Embryonic facial prominence (tissue), 1 donor: ENCODE measurements around the gene SKIL.

Source experiments
- DNase-seq: peaks from one replicate; pipeline ENCODE4 v3.0.0-alpha.2; 2016; ENCODE audit errors: extremely low spot score

SKIL gene

DNA sequence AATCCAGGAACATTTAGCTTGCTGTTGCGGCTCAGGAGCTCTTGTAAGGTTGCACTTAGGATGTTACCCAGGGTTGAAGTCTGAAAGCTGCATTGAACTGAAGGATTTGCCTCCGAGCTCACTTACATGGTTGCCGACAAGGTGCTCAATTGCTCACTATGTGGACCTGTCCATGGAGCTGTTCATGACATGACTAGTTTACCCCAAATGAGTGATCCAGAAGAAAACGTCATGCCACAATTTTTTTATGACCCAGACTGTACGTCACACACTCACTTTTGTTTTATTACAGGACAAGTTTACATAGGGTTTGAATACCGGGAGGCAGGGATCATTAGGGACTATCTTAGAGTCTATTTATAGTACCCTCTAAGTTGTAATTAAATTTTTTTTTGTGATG, 40.2 kb downstream of the SKIL start:
- no peak for DNase-seq

DNA sequence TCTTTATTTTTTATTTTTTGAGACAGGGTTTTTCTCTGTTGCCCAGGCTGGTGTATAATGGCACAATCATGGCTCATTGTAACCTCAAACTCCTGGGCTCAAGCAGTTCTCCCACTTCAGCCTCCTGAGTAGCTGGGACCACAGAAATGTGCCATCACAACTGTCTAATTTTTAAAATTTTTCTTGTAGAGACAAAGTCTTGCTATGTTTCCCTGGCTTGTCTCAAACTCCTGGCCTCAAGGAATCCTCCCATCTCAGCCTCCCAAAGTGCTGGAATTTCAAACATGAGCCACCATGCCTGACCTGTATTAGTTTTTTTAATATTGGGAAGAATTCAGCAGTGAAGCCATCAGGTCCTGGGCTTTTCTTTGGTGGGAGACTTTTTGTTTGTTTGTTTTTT, 47.6 kb downstream of the SKIL start:
- DNase-seq: no peak

DNA sequence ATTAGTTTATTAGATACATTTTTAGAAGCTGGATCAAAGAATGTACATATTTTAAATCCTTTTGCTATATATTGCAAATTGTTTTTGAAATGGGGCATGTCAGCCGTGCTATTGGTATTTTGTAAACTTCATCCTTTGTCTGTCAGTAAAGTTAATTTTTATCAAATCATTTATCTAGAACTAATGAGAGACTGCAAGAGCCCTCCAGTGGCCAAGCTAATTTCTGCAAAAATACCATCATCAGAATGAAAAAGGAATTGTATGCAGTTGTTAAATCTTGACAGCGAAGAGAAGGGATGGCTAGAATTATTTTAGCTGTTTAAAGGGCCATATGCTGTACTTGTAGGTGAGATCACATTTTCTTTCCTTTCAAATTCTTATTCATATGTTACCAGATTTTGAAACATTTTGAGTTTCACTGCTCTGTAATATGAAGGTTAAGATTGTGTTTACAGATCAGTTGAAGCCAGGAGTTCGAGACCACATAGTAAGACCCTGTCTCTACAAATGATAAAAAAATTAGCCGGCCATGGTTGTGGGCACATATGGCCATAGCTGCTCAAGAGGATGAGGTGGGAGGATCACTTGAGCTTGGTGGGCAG, 53.0 kb downstream of the SKIL start:
- DNase-seq: no peak

DNA sequence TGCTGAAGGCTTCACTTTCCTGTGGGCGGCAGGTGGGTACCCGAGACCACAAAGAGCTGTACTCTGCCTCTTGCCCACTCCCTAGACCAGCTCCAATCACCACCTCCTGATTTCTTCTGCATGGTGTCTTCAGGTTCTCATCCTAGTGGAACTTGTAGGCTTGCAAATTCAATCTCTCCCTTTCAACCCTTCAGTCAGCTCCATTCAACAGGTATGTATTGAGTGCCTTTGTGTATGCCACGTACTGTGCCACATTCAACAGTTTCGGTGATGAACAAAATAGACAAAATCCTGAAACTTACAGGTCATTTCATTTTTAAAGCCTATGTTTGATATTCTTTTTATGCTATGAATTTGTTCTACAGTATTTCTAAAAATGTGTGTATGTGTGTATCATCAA, 55.8 kb downstream of the SKIL start:
- no peak for DNase-seq

DNA sequence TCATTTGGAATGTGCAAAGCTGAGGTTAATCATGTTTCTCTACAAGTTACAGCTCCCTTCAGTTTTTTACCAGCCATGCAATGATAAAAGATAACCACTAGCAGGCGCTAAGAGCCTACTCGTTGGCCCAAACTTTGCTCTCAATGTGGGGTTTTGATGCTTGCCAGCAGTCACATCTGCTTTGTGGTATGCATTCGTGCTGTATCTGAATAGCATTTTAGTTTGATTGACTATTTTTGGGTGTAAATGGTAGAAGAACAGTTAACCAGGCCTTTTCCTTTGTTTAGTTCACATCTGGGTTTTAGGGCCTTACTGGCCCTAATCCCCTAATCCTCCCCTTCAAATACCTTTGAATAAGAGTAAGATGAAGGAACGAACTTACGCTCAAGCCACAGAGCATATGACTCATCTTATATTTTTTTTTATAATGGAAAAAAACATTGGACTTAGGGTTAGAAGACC, 56.7 kb downstream of the SKIL start:
- DNase-seq: peak; percentile 64

DNA sequence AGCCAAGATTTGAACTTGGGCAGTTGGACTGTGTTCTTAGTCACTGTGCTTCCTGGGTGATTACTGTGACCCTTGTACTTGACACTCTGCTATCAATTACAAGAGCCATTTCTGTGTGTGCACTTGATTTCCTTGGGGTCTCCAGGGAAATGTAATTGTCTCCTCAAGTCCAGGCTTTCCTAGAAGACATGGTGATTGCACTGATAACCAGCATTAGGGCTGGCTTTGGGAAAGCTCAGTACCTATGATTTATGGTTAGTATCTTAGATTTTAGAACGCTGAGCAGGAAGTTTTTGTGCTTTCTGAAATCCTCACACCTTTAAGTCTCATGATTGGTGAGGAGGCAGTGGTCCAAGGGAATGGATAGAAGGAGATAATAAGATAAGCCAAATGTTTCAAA, 59.6 kb downstream of the SKIL start:
- DNase-seq: no peak

DNA sequence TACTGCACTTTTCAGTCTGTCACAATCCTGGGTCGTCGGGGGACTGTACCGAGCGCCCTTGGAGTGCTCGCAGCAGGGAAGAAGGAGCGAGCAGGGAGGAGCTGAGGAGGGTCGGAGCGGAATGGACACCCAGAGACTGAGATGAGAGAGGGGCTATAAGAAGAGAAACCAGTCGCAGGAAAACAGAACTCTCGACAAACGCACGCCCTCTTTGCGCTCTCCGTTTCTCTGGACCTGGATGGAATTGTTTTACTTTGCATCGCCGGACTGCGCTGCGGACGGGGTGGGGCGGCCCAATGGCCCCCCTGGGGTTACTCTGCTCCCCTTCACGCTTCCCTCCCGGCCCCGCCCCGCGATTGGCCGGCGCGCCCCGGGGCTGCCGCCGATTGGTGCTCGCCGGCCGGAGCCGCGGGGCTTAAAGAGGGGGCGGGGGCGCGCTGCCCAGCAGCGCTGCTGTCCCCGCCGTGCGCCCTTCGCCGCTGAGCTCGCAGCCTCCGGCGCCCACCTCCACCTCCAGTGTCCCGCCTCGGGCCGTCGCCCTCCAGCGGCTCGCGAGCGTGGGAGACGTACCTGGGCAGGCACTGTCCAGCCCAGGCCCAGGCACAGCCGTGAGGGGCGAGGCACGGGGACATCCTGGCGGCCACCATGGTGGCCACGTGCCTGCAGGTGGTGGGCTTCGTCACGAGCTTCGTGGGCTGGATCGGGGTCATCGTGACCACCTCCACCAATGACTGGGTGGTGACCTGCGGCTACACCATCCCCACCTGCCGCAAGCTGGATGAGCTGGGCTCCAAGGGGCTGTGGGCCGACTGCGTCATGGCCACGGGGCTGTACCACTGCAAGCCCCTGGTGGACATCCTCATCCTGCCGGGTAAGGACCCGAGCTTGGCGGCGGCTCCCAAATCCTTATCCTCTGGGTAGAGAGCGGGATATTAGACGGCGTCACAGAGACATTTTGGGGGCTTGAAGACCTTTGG, 61.2 kb downstream of the SKIL start, which contains the start of gene CLDN11:
TSS of gene CLDN11 (plus strand) at position 447 of the 977 bp plus-strand sequence. CDS start at position 646, 199 bp downstream.
- DNase-seq: no peak

DNA sequence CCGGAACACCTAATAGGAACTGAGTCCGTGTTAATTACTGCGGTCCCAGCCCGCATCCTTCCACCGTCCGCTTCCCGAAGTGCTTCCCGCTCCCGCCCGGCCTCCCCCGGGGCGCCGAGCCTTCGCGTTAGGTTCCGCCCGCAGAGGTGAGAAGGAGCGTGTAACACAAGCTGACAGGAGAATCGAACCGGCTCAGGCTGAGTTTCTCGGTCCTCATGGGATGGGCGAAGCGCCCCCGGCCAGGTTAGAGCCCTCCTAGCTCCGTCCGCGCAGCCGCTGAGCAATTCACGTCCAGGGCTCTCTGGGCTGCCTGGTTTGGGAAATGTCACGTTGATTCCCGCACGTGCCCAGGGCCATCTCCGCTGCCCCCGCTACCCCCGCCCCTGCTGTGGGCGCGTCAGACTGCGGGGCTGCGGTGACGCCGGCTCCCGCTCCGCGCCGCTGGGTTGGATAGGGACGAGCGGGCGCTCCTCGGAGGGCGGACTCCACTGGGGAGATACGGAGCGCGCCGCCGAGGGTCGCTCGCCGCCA, 62.1 kb downstream of the SKIL start:
- no peak for DNase-seq

DNA sequence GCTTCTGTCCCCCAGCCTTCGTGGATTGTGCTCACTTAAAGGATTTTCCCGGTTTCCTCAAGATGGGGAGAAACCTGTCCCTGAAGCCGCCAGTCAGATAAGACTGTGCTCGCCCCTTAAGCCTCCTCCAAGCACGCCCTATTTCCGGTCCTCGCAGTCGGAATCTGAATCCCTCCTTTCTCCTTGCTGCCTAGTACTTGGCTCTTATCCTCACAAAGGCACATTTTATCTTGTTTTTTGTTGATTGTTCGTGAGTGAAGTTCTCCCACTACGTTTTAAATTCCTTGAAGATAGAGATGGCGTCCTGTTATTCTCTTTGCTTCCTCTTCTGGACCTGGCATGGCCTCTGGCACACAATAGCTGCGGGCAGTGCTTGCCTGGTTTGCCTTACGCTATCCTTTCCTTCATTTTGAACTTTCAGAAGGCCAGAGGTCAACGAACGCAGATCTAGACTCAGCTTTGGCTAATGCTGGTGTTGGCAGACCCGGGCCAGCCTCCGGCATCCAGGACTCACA, 62.8 kb downstream of the SKIL start:
- no peak for DNase-seq

DNA sequence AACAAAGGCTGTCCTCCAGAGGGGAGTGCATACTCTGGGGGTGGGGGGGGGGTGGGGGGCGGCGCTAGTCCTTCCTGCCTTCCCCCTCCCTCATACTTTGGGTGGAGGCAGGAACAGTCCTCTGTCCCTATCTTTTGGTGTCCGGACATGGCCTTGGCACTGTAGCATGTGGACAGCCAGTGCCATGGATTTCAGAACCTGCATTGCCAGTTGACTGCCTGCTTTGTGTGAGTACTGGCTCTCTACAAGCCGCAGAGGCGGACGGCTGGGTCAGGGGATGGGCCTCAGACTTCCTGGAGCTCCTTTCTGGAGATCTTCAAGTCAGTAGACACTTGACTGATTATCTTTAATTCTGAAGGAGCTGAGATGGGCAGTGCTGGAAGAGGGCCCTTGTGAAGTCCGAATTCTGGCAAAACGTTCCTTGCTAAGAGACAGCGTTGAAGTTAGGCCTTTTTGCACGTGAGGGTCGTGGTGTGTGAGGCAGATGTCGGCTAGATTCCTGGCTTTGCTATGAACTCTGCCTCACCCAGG, 63.7 kb downstream of the SKIL start:
- no peak for DNase-seq

DNA sequence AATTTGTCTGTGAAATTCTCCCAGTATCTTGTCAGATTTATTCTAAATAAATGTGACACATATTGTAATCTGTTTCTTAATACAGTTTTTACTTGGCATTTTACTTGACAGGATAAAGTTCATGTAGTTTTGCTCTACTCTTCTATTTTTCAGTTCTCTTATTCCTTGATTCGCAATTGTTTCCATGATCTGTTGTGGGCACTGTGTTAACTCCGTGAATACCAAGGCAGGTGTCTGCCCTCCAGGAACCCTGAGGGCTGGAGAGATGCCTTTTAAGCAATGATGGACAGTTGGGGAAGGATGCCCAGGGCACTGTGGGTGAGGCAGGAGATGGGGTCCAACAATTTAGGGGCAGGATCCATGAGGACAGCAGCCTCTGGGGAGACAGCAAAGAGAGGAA, 64.2 kb downstream of the SKIL start:
- DNase-seq: no peak

DNA sequence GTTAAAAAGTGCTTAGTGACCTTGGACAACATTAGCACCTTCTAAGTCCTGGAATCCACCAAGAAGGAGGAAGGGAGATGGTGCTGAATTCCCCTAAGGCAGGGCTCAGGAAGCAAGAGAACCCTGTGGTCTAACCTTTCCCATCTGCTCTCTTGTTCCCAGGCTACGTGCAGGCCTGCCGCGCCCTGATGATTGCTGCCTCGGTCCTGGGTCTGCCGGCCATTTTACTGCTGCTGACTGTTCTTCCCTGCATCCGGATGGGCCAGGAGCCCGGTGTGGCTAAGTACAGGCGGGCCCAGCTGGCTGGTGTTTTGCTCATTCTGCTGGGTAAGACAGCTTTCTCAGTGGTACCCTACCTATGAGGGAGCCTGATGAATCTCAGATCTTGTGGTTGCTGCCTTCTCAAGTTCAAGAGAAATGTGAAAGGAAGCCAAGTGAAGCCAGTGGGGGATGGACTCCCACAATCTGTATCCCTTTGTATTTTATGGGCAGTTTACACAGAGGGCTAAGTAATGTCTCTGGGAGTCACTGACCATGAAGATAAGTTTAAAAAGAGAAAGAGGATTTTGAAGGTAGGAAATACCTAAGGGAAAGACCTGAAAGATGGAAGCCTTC, 65.6 kb downstream of the SKIL start:
- no peak for DNase-seq

DNA sequence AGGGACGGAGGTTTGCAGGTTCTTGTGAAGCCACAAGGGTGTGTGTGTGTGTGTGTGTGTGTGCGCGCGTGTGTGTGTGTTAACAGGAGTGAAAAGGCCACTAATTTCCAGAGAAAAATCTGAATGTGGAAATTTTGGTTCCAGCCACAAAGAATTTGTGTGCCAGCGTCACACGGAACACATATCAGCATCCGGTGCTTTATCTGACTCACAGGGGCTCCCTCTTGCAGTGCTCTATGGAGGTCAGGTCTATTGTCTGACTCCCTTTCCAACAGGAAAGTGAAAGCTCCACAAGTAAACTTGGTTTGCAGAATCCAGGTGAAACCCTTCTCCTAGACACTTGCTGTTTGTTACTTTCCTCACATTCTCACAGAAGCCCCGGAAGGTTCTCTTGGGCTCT, 67.4 kb downstream of the SKIL start:
- DNase-seq: no peak

DNA sequence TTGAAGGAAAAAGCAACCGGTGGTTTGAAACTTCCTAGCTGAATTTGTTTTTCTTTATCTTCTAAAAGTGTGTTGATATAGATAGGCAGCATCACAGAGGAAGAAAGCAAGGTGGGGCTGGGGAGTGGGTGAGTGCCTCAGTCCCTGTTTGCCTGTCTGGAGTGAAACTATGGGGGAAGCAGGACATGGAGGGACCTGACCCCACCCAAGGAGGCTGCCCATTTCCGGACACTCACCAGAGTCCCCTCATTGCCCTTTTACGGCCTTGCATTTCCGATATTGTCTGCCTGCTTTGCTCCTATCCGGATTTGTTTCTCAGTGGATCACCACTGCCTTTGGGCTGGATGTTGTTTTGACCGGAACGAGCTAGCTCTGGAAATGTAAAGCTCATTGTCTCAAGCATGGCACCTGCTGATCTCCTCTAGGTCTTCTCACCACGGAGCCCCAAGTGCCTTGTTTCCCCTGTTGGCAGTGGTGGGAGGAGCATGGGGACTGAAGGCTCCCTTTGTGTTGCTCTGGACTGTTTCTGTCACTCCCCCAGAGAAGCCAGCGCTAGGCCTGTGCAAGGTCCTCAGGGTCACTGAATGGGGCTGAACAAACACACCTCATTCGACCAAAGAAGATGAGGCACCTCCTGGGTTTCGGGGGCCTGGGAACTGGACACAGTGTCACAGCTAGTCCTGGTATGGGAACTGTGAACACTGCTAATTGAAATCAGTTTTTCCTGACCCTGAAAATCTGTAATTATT, 68.2 kb downstream of the SKIL start:
- no peak for DNase-seq

DNA sequence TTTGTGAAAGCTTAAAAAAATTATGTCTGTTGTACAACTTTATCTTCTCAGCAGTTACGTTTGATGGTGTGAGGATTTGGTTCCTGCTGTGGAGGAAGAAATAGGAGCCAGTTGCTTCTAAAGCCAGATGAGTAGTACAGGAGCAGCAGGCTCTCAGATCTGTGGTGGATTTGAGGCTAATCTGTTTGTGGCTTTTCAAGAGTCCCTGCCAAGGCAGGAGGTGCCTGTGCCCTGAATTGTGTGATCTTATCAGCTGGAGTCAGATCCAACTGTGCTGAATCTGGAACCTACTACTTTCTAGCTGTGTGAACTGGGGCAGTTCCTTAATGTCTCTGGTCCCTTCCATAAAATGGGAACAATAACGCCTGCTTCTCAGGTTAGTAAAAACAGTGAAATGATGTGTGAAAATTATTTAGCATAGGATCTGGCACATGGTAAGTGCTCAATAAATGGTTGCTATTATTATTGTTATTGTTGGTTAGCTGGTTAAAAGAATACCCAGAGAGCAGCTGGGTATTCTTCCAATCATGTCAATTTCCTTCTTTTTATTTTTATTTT, 68.8 kb downstream of the SKIL start:
- DNase-seq: no peak

DNA sequence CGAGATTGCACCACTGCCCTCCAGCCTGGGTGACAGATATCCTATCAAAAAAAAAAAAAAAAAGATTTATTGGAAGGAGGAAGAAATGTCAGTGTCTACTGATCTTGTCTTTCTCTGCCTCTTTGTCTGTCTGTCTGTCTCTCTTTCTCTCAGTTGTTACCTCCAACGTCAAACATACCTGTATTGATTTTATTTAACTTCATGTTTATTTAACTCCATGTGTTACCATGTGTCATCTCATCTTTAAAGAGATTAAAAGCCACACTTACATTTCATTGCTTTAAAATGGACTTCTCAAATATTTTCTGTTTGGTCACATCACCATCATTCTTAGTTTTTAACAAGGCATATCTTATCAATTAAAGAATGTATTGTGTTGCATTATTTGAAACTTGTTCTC, 70.6 kb downstream of the SKIL start:
- DNase-seq: no peak

DNA sequence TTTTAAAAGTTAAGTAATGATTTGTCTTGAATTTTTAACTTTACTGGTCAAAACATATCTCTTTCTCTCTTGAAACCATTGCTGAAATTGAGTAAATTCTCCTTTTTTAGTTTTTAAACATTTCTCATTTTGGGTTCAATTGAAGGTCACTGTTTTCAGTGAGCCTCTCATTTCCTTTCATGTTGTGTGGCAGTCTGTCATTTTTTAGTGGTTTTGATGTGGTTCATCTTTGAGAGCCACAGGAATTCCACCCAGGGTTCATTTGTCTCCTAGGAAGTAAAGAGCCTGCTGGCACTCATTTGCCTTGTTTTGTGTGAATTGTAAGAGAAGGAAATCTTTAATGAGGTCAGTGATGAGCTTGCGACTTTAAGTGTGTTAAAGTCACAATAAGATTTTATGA, 71.5 kb downstream of the SKIL start:
- DNase-seq: no peak

DNA sequence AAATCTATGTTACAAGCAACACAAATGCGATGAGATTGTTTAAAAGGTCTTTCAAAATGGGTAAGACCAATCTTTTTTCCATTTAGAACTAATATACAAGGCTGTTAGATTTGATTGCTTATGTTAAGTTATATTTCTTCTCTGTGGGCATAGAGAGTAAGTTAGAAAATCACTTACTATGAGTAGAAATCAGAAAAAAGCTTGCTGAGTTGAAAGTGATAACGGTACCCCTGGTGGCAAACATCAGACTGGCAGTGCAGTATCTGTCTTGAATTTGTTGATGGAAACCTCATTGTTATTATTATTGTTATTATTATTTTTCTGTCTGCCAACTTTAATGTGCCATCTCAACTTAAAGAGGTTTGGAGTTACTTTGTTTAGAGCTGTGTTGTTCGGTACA, 73.5 kb downstream of the SKIL start:
- no peak for DNase-seq

DNA sequence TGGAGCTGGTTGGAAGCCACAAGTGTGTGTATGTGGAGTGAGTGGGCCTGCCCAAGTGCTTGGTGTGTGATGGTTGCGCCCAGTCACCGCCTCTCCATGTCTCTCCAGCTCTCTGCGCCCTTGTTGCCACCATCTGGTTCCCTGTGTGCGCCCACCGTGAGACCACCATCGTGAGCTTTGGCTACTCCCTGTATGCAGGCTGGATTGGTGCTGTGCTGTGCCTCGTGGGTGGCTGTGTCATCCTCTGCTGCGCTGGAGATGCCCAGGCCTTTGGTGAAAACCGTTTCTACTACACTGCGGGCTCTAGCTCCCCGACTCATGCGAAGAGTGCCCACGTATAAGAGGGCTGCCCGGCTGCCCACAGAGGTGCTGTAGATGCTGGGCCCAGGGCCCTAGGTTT, 74.9 kb downstream of the SKIL start:
- DNase-seq: no peak

DNA sequence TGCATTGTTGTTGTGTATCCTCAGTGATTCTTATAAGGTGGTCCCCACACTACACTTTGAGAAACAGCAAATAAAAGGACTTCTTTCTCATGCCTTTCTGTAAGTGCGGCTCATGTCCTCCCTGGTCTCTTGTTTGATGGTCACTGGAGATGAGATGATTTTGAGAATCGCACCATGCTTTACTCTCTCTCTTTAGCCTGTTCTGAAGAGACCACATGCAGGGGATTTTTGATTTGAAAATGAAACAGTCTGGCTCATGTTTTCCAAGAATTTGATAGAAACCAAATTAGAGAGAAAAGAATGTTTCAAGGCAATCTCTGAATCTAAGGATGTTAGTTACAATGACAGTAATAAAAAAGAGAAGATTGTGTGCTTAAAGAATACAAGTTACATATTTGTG, 79.2 kb downstream of the SKIL start:
- DNase-seq: no peak

DNA sequence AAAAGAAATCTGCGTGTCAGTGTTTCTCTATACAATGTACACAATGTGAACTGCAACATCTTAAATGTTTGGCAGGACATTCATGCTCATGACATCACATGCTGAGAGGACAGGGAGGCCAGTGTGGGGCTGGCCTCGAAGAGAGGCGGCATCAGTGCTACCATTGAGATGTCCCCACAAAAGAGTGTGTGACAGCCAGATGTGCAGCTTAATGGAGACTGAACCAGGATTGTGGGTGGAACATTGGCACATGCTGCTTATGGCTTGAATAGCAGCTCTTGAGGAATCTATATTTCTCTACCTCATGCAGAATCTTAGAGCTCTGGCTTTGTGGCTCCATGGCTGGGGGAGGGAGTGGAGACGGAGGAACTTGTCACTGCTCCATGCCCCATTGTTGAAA, 79.7 kb downstream of the SKIL start:
- DNase-seq: no peak
